ENCODE results near the gene PASK. TPM values are rescaled to one million over a fixed set of nuclear protein-coding genes. Genes with fewer than 3 reads are reported as not detected.
A peak's percentile ranks its signal among the peaks of the same experiment; 100 is the strongest.

Gene PASK
- total RNA-seq, 4 donors from 2014 or later = 4.1 to 8.1 (median 5.9) TPM

GRCh38 chr2:241081190-241081642 is 68.1 kb downstream of the PASK start:
- Histone ChIP-seq H3K4me3 (no peak overlapping the region), H3K27me3 (no peaks in the 10 kb centered on the region), H3K4me1 (peaks cover 0 to 12% (median 0%) of the 10 kb centered on the region in 4 donors), H3K27ac (peak overlapping the region in 2 of 4 donors; percentile 14 to 17), H3K36me3 (peaks cover 0 to 51% (median 0%) of the 10 kb centered on the region in 3 donors), H3K9me3 (no peaks in the 10 kb centered on the region)
- 39 to 45% methylated on average over 9 of the region's 9 CpGs for WGBS, 2 donors
- no peak for DNase-seq (ENCODE audit: low spot score in 2 of 2)
- TF ChIP-seq POLR2A (IDR thresholded peaks at IDR 0.05) = no peak
- TF ChIP-seq EP300 (IDR thresholded peaks at IDR 0.05) = no peak
- TF ChIP-seq, protein P1, sequence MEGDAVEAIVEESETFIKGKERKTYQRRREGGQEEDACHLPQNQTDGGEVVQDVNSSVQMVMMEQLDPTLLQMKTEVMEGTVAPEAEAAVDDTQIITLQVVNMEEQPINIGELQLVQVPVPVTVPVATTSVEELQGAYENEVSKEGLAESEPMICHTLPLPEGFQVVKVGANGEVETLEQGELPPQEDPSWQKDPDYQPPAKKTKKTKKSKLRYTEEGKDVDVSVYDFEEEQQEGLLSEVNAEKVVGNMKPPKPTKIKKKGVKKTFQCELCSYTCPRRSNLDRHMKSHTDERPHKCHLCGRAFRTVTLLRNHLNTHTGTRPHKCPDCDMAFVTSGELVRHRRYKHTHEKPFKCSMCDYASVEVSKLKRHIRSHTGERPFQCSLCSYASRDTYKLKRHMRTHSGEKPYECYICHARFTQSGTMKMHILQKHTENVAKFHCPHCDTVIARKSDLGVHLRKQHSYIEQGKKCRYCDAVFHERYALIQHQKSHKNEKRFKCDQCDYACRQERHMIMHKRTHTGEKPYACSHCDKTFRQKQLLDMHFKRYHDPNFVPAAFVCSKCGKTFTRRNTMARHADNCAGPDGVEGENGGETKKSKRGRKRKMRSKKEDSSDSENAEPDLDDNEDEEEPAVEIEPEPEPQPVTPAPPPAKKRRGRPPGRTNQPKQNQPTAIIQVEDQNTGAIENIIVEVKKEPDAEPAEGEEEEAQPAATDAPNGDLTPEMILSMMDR (IDR thresholded peaks at IDR 0.05) = no peak

DNA sequence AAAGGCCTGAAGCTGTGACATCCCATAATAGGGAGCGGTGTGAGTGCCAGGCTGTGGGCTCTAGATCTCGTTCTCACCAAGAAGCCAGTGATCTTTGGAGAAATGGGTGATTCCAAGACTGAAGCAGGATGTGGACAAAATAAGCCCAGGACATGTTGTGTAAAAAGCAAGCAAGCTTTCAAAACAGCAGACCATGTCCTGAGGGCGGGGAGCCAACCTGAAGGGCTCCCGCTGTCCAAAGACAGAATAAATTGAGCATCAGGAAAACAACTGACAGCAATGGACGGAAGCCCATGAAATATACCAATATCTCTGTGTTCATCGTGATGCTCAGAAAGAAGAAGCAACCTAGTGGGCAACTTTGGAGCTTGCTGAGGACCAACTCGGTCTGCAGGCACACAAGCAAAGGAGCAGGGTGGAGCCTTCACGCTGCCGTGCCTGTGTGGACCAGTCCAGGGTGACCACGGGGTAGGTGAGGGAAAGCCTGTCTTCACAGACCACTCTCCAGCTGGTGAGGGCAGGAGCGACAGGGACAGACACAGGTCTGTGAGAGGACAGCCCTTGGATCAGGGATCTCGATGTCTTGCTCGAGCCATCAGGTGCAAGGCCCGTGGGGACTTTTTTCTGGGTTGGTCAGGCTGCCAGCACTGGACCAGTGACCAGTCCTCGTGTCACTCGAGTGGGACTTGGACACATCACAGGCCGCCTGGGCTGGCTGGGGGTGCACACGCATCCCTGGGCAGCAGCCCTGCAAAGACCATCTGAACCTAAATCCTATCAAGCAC is 68.7 kb downstream of the PASK start:
- Histone ChIP-seq H3K4me3 (no peak overlapping the region), H3K27me3 (no peaks in the 10 kb centered on the region), H3K4me1 (peaks cover 0 to 12% (median 0%) of the 10 kb centered on the region in 4 donors), H3K36me3 (peaks cover 0 to 51% (median 0%) of the 10 kb centered on the region in 3 donors), H3K27ac (no peak overlapping the region), H3K9me3 (no peaks in the 10 kb centered on the region)
- TF ChIP-seq, protein P1 (IDR thresholded peaks at IDR 0.05) = no peak
- TF ChIP-seq EP300 (IDR thresholded peaks at IDR 0.05) (no peak), POLR2A (IDR thresholded peaks at IDR 0.05) (no peak)
- 75 to 78% methylated on average over 13 to 18 of the region's 18 CpGs for WGBS, 2 donors
- DNase-seq (ENCODE audit: low spot score in 2 of 2) = no peak

DNA sequence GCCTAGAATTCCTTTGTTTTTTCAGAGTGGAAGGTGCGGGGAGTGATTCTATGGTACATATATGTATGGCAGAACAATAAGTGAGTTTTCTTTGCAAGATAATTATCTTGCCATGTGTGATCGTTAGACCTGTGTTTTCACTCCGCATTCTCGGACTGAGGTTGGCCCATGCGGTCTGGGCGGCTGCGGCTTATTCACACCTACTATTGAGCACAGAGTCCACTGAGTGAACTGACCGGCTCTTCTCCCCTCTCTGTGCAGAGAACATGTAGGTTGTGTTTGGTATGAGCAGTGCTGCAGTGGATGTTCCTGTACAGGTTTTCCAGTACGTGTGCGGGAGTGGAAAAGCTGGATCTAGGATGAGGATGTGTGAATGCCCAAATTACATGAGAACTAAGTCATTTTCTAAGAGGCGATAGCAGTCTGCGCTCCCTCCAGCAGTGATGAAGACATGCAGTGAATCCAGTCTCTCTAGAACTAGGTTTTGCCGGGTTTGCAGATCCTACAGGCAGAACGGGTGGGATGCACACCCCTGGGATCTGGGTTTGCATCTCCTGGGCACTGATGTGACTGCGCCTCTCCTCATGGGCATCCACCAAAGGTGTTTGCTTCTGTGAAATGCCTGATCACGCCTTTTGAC is 74.3 kb downstream of the PASK start:
- H3K9me3 ChIP-seq = no peaks in the 10 kb centered on the region
- whole genome bisulfite sequencing, 2 donors = 93 to 94% methylated on average over 16 of the region's 16 CpGs
- H3K27ac ChIP-seq = no peak overlapping the region
- no peaks in the 10 kb centered on the region for H3K4me1 ChIP-seq
- H3K27me3 ChIP-seq = no peaks in the 10 kb centered on the region
- H3K36me3 ChIP-seq = peaks cover 0 to 69% (median 0%) of the 10 kb centered on the region in 3 donors
- no peak for TF ChIP-seq EP300 (IDR thresholded peaks at IDR 0.05)
- peak in 1 of 2 donors; percentile 12 for DNase-seq (ENCODE audit: low spot score in 2 of 2)
- no peak overlapping the region for H3K4me3 ChIP-seq

DNA sequence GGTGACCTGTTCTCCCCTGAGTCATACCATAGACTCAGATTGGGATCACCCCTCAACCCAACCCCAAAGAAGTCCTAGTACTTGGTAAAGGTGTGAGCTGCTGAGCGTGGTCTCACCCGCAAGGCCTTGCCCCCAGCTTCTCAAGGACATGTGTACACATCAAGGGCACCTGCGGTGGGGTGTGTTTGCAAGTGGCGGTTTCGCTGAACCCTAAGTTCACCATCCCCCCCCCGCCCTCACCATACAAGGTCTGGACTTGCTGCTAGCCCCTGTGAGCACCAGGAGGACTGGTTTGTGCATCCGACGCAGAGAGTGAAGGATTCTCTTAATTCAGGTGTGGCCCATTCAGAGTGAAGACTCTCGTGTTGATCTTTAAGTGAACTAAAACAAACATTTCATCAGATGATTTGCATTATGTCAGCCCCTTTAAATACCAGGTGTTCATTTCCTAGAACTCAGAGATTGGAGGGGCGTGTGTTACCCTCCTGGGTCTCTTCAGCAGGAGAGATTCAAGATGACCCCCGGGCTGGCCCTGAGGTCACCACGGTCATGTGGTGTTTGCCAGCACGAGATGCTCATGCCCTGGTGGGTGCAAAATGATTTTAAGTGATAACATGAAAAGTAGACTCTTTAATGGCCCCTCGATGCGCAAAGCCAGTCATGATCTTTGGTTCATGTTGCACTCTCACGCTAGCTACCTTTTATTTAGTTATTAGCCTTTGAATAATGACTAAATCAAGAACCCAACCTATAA is 75.0 kb downstream of the PASK start:
- WGBS, 2 donors = 86% methylated on average over 16 of the region's 16 CpGs
- Histone ChIP-seq H3K27ac (no peak overlapping the region), H3K4me3 (no peak overlapping the region), H3K27me3 (no peaks in the 10 kb centered on the region), H3K9me3 (no peaks in the 10 kb centered on the region), H3K36me3 (peaks cover 0 to 77% (median 0%) of the 10 kb centered on the region in 3 donors), H3K4me1 (no peaks in the 10 kb centered on the region)
- no peak for DNase-seq (ENCODE audit: low spot score in 2 of 2)
- TF ChIP-seq EP300 (IDR thresholded peaks at IDR 0.05) = no peak
- no peak for TF ChIP-seq POLR2A (IDR thresholded peaks at IDR 0.05)
- TF ChIP-seq, protein P1 (IDR thresholded peaks at IDR 0.05) = no peak

DNA sequence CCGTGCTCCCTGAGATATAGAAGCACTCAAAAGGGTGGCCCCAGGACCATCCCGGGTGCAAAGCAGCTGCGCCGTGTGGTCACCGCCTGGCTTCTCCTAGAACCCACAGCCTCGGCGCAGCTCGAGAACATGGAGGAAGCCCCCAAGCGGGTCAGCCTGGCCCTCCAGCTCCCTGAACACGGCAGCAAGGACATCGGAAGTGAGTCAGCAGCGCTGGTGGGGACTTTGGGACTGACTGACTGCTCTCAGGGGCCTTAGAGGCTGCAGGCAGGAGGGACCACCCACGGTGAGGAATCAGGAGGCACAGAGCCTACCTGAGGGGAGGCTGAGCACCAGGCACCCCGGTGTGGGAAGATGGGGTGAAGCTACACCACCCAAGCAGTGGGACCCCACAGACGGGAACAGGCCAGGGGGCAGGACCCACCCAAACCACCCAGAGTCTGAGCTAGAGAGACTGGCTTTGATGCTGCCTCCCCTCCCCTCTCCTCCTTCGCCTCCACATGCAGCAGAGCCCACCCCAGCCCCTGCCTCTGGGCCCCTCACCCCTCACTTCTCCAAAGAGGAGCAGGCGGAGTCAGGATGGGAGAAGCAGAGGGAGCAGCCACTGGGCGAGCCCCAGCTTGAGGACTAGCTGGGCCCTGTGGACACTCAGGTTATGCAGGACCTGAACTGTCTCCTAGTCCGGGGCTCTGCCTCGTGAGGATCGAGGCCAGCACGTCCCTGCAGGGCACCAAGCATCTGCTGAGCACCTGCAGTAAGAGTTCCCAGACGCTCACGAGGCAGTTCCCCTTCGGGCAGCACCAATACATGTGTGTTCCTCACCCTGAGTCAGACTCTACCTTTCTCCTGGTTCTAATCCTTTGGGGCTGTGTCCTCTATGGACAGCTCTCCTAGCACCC is 75.9 kb downstream of the PASK start:
- no peak for DNase-seq (ENCODE audit: low spot score in 2 of 2)
- peaks cover 0 to 85% (median 0%) of the 10 kb centered on the region in 3 donors for H3K36me3 ChIP-seq
- 64 to 76% methylated on average over 20 to 22 of the region's 25 CpGs for whole genome bisulfite sequencing, 2 donors
- H3K4me1 ChIP-seq = no peaks in the 10 kb centered on the region
- no peak overlapping the region for H3K27ac ChIP-seq
- no peak for TF ChIP-seq EP300 (IDR thresholded peaks at IDR 0.05)
- H3K27me3 ChIP-seq = no peaks in the 10 kb centered on the region
- no peak overlapping the region for H3K4me3 ChIP-seq
- H3K9me3 ChIP-seq = no peaks in the 10 kb centered on the region

Data from tibial nerve (tissue), 4 donors.